ENCODE results near the gene GFI1. TPM values are rescaled to one million over a fixed set of nuclear protein-coding genes. Genes with fewer than 3 reads are reported as not detected.

The GFI1 gene
- polyA plus RNA-seq, 1 donor = 5.0 TPM

DNA sequence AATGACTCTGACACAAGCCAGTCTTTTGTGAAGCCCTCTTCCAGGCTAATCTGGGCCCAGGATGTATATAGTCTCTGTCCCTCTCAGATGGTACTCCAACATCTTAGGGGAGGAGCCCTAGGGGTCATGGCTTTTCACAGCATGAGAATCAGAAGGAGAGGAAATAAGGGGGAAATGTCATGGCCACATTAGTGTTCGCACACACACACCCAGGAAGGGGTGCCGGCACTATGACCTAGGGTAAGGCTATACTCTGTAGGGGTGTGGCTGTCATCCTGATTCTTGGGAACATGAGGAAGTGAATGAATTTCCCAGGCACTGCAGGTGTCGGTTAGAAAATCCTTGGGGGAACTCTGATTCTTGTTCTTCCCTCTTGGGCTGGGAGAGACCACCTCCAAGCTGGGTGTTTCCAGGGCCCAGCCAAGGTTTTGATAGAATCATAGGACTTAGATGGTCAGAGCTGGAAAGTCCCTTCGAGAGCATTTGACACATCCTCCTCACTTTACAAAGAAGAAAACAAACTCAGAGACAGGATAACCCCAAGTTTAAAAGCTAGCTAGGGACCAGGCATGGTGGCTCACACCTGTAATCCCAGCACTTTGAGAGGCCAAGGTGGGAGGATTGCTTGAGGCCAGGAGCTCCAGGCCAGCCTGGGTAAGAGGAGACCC is 22.0 kb downstream of the GFI1 start:
- H3K27ac ChIP-seq (ENCODE audit: low read length) = no peak overlapping the region
- no peaks in the 10 kb centered on the region for H3K9me3 ChIP-seq (ENCODE audit: control insufficient read depth, low read depth, low read length)
- DNase-seq = no peak
- H3K27me3 ChIP-seq (ENCODE audit: control insufficient read depth, insufficient read depth, low read length) = no peaks in the 10 kb centered on the region
- no peaks in the 10 kb centered on the region for H3K36me3 ChIP-seq (ENCODE audit: control insufficient read depth, insufficient read depth, low read length)
- H3K4me3 ChIP-seq (ENCODE audit: low read length) = no peak overlapping the region
- WGBS (ENCODE audit: insufficient coverage, low lambda C conversion rate) = no CpG with 5 or more reads among the region's 4 CpGs
- no peaks in the 10 kb centered on the region for H3K4me1 ChIP-seq (ENCODE audit: control insufficient read depth, insufficient read depth, low read length)

DNA sequence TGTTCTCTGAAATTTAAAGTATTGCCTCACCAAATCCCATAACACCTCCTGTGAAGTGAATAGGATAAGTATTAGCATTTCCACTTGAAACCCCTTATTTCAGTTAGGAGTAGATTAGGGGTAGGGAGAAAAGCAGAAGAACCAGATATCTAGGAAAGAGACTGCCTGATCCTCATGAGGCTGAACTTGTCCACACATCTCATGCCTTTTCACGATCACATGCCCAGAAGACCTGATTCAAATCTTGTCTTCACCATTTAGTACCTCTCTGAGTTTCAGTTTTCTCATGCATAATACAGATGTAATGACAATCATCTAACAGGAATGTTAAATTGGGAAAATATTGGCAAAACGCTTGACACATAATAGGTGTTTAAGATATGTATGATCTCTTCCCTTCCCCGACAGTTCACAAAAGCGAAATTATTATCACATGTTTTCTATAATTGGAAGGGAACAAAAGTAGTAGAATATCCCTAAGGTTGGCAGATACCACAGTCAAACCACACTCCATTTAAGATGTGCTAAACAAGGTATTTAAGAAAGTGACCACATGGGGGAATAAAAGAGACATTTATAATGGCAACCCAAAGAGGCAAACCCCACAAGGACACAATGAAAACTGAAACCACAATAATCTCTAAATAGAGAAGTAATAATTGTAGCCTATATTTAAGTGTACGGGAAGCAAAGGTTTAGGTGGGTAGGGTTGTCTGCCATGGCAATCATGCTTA is 25.2 kb downstream of the GFI1 start:
- DNase-seq = no peak
- 68% methylated on average over 2 of the region's 5 CpGs for WGBS (ENCODE audit: insufficient coverage, low lambda C conversion rate)
- Histone ChIP-seq H3K36me3 (ENCODE audit: control insufficient read depth, insufficient read depth, low read length) (no peaks in the 10 kb centered on the region), H3K9me3 (ENCODE audit: control insufficient read depth, low read depth, low read length) (no peaks in the 10 kb centered on the region), H3K27me3 (ENCODE audit: control insufficient read depth, insufficient read depth, low read length) (no peaks in the 10 kb centered on the region), H3K4me3 (ENCODE audit: low read length) (no peak overlapping the region), H3K27ac (ENCODE audit: low read length) (no peak overlapping the region), H3K4me1 (ENCODE audit: control insufficient read depth, insufficient read depth, low read length) (no peaks in the 10 kb centered on the region)

DNA sequence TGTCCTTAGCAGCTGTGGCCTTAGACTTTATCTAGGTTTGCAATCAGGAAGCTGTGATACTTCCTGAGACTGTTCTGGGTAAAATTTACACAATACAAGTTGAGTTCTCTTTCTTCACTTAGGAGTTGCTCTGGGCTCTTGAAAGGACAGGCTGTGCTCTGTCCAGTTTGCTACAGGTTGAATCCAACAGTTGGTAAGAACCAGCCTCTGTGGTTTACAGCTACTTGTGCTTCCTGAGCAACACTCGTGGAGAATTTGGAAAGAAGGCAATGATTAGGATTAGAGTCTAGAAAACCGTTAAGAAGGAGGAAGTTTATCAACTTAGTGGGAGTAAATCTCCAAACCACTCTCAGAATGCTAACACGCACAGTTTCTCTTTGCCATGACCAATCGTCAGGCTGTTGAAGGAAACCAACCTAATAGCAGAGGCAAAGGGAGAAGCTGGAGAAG is 26.8 kb downstream of the GFI1 start:
- no peak for DNase-seq
- H3K4me1 ChIP-seq (ENCODE audit: control insufficient read depth, insufficient read depth, low read length) = no peaks in the 10 kb centered on the region
- H3K27me3 ChIP-seq (ENCODE audit: control insufficient read depth, insufficient read depth, low read length) = no peaks in the 10 kb centered on the region
- no CpG with 5 or more reads among the region's 4 CpGs for WGBS (ENCODE audit: insufficient coverage, low lambda C conversion rate)
- no peak overlapping the region for H3K4me3 ChIP-seq (ENCODE audit: low read length)
- H3K36me3 ChIP-seq (ENCODE audit: control insufficient read depth, insufficient read depth, low read length) = no peaks in the 10 kb centered on the region
- H3K27ac ChIP-seq (ENCODE audit: low read length) = no peak overlapping the region
- H3K9me3 ChIP-seq (ENCODE audit: control insufficient read depth, low read depth, low read length) = no peaks in the 10 kb centered on the region

DNA sequence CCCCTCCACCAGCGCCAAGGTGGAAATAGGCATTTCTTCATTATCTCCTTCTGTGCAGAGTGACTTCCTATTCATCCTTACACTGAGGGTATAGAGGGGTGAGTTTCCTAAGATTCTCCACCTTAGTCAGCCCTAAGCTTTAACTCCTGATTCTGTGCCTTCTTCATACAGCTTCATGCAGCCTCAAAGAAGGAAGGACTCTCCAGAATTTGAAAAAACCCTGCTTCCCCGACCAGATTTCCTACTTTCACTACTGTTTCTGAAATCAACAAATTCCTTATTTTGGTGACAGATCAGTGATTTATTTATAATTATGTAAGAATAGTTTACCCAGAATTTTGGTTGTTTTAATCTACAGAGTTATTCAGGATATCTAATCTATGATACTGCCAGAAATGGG is 28.6 kb downstream of the GFI1 start:
- Histone ChIP-seq H3K36me3 (ENCODE audit: control insufficient read depth, insufficient read depth, low read length) (no peaks in the 10 kb centered on the region), H3K4me3 (ENCODE audit: low read length) (no peak overlapping the region), H3K4me1 (ENCODE audit: control insufficient read depth, insufficient read depth, low read length) (no peaks in the 10 kb centered on the region), H3K9me3 (ENCODE audit: control insufficient read depth, low read depth, low read length) (no peaks in the 10 kb centered on the region), H3K27me3 (ENCODE audit: control insufficient read depth, insufficient read depth, low read length) (no peaks in the 10 kb centered on the region), H3K27ac (ENCODE audit: low read length) (no peak overlapping the region)
- DNase-seq = no peak
- no CpG with 5 or more reads among the region's 2 CpGs for WGBS (ENCODE audit: insufficient coverage, low lambda C conversion rate)

DNA sequence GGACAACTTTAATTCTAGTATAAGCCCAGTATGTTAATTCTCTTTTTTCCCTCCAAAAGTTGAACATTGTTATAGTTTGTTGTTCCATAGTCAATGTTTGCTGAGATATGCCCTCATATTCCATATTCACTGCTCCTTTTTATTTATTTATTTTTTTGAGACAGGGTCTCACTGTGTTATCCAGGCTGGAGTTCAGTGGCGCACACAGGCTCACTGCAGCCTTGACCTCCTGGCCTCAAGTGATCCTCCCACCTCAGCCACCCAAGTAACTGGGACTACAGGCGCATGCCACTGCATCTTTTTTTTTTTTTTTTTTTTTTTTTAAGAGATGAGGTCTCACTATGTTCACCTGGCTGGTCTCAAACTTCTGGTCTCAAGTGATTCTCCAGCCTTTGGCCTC is 38.7 kb downstream of the GFI1 start:
- Histone ChIP-seq H3K27me3 (ENCODE audit: control insufficient read depth, insufficient read depth, low read length) (no peaks in the 10 kb centered on the region), H3K9me3 (ENCODE audit: control insufficient read depth, low read depth, low read length) (no peaks in the 10 kb centered on the region), H3K4me1 (ENCODE audit: control insufficient read depth, insufficient read depth, low read length) (no peaks in the 10 kb centered on the region), H3K27ac (ENCODE audit: low read length) (no peak overlapping the region), H3K36me3 (ENCODE audit: control insufficient read depth, insufficient read depth, low read length) (no peaks in the 10 kb centered on the region), H3K4me3 (ENCODE audit: low read length) (no peak overlapping the region)
- WGBS (ENCODE audit: insufficient coverage, low lambda C conversion rate) = 100% methylated on average over 1 of the region's 2 CpGs
- no peak for DNase-seq

DNA sequence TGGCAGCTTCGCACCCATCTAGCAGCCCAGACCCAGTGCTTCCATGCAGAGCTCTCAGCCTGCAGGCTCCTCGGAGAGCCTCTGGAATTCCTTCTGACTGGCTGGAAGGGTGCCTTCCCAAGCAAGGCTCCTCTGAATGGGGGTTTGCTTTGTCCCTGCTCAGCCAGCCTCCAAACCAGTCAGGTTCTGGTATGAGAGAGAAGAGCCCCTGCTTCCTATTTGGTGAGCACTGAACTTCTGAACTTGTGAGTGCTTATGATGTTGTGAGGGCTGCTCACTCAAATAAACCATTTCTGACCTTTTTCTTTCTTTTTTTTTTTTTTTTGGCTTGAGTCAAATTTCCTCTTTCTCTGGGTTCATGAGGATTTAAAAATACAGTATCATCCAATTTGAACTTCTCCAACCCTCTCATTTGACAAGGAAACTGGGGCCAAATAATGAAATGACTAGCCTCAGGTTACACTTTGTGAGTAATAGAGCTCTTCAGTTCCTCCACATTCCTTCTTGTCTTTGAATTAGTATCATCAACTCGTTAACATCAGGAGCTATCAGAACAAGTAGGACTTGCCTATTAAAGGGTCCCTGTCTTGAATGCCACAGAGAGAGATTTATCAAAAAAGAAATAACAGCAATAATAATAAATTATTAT is 39.6 kb downstream of the GFI1 start:
- no peaks in the 10 kb centered on the region for H3K36me3 ChIP-seq (ENCODE audit: control insufficient read depth, insufficient read depth, low read length)
- H3K27ac ChIP-seq (ENCODE audit: low read length) = no peak overlapping the region
- H3K27me3 ChIP-seq (ENCODE audit: control insufficient read depth, insufficient read depth, low read length) = no peaks in the 10 kb centered on the region
- no peaks in the 10 kb centered on the region for H3K4me1 ChIP-seq (ENCODE audit: control insufficient read depth, insufficient read depth, low read length)
- no peak overlapping the region for H3K4me3 ChIP-seq (ENCODE audit: low read length)
- 14% methylated on average over 1 of the region's 3 CpGs for WGBS (ENCODE audit: insufficient coverage, low lambda C conversion rate)
- H3K9me3 ChIP-seq (ENCODE audit: control insufficient read depth, low read depth, low read length) = no peaks in the 10 kb centered on the region
- DNase-seq = no peak

DNA sequence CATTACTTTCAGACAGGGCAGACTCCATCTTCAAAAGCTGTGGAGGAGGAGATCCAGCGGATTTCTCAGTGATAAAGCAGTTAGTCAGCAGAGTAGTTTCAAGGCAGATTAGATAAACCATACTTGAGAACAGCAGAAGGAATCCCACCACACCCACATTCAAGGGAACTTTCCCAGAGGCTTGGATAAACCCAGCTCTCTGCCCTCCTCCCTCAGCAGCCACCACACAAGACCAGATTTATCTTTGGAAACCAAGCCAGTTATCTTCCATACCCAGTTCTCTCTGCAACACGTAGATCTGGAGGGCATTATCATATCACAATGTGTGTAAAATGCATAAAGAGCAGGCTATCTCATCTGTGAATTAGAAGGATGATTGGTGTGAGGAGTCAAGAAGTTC is 40.2 kb downstream of the GFI1 start:
- Histone ChIP-seq H3K27ac (ENCODE audit: low read length) (no peak overlapping the region), H3K9me3 (ENCODE audit: control insufficient read depth, low read depth, low read length) (no peaks in the 10 kb centered on the region), H3K27me3 (ENCODE audit: control insufficient read depth, insufficient read depth, low read length) (no peaks in the 10 kb centered on the region), H3K4me3 (ENCODE audit: low read length) (no peak overlapping the region), H3K36me3 (ENCODE audit: control insufficient read depth, insufficient read depth, low read length) (no peaks in the 10 kb centered on the region), H3K4me1 (ENCODE audit: control insufficient read depth, insufficient read depth, low read length) (peaks cover 1% of the 10 kb centered on the region)
- peak; percentile 23 to 31 for DNase-seq
- WGBS (ENCODE audit: insufficient coverage, low lambda C conversion rate) = no CpG with 5 or more reads among the region's 2 CpGs

DNA sequence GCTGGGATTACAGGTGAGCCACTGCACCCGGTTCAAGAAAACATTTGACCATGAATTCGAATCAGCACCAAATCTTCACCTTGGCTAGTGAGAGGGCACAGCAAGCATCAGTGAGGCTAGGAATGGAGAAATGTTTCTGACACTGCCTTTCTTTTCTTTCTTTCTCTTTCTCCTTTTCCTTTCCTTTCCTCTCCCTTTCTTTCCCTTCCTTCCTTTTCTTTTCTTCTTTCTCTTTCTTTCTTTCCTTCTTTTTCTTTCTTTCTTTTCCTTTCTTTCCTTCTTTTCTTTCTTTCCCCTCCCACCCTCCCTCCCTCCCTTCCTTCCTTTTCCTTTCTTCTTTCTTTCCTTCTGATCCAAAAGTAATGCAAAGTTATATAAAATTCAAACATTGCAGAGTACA is 40.9 kb downstream of the GFI1 start:
- H3K36me3 ChIP-seq (ENCODE audit: control insufficient read depth, insufficient read depth, low read length) = no peaks in the 10 kb centered on the region
- no CpG with 5 or more reads among the region's 2 CpGs for whole genome bisulfite sequencing (ENCODE audit: insufficient coverage, low lambda C conversion rate)
- peaks cover 3% of the 10 kb centered on the region for H3K4me1 ChIP-seq (ENCODE audit: control insufficient read depth, insufficient read depth, low read length)
- H3K27me3 ChIP-seq (ENCODE audit: control insufficient read depth, insufficient read depth, low read length) = no peaks in the 10 kb centered on the region
- peaks cover 3% of the 10 kb centered on the region for H3K9me3 ChIP-seq (ENCODE audit: control insufficient read depth, low read depth, low read length)
- no peak overlapping the region for H3K27ac ChIP-seq (ENCODE audit: low read length)
- no peak overlapping the region for H3K4me3 ChIP-seq (ENCODE audit: low read length)
- DNase-seq = no peak

DNA sequence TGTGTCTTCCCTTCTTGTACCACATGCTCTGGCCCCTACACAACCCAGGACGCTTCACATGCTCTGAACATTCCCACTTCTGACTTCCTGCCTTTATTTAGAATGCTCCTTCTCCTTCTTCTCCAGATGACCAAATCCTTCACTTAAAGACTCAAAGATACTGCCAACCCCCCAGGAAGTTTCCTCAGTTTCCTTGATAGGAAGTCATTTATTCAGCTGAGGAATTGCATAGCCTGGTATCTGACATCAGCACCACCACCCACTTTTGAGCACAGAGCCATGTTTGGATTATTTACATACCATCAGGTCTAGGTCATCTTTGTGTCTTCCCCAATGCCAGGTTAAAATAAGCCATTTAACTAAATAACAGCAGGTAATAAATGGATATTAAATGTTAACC is 42.4 kb downstream of the GFI1 start:
- H3K36me3 ChIP-seq (ENCODE audit: control insufficient read depth, insufficient read depth, low read length) = no peaks in the 10 kb centered on the region
- no peak overlapping the region for H3K4me3 ChIP-seq (ENCODE audit: low read length)
- no peaks in the 10 kb centered on the region for H3K27me3 ChIP-seq (ENCODE audit: control insufficient read depth, insufficient read depth, low read length)
- no peak for DNase-seq
- no CpG with 5 or more reads among the region's 1 CpG for WGBS (ENCODE audit: insufficient coverage, low lambda C conversion rate)
- peaks cover 3% of the 10 kb centered on the region for H3K4me1 ChIP-seq (ENCODE audit: control insufficient read depth, insufficient read depth, low read length)
- peaks cover 3% of the 10 kb centered on the region for H3K9me3 ChIP-seq (ENCODE audit: control insufficient read depth, low read depth, low read length)
- no peak overlapping the region for H3K27ac ChIP-seq (ENCODE audit: low read length)

DNA sequence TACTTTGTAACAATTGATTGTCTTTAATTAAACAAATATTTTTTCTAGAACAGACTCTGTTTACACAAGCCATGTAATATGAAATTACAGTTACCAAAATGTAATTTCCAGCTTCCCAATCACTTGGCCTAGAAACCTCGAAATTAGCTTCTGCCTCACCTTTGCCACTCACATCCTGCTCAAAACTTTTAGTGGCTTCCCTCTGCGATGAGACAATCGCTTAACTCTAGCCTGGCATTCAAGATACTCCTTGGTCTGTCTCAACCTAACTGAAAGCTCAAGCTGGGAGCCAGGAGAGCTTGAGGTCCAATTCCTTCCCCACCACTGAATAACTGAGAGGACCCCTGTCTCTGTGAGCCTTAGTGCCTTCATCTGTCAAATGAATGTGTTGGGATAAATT is 42.8 kb downstream of the GFI1 start:
- no peaks in the 10 kb centered on the region for H3K27me3 ChIP-seq (ENCODE audit: control insufficient read depth, insufficient read depth, low read length)
- no peaks in the 10 kb centered on the region for H3K36me3 ChIP-seq (ENCODE audit: control insufficient read depth, insufficient read depth, low read length)
- H3K4me3 ChIP-seq (ENCODE audit: low read length) = no peak overlapping the region
- DNase-seq = no peak
- H3K4me1 ChIP-seq (ENCODE audit: control insufficient read depth, insufficient read depth, low read length) = peaks cover 3% of the 10 kb centered on the region
- peaks cover 3% of the 10 kb centered on the region for H3K9me3 ChIP-seq (ENCODE audit: control insufficient read depth, low read depth, low read length)
- H3K27ac ChIP-seq (ENCODE audit: low read length) = no peak overlapping the region
- no CpG with 5 or more reads among the region's 3 CpGs for WGBS (ENCODE audit: insufficient coverage, low lambda C conversion rate)

Data from large intestine (tissue), 3 donors.